Sigmoid colon (tissue), 4 donors: ENCODE measurements around the gene ASAP2.

ENCODE experiments used
- EP300 ChIP-seq, 4 donors: sonication (generic); formaldehyde crosslinking; IDR thresholded peaks; one replicate each; pipeline ENCODE4 v1.6.1; 2017; ENCODE audit warnings: antibody characterized with exemption in 4 of 4
- TF ChIP-seq, protein P1 (sequence below), 4 experiments: fragments of 450-650 bp in 3 of 4; fragments of 200-600 bp in 1 of 4; IDR thresholded peaks; one replicate each; pipeline ENCODE4 v1.5.1; 2016 to 2019; ENCODE audit warnings: antibody characterized with exemption in 4 of 4, mild to moderate bottlenecking in 3 of 4, moderate library complexity in 2 of 4

DNA sequence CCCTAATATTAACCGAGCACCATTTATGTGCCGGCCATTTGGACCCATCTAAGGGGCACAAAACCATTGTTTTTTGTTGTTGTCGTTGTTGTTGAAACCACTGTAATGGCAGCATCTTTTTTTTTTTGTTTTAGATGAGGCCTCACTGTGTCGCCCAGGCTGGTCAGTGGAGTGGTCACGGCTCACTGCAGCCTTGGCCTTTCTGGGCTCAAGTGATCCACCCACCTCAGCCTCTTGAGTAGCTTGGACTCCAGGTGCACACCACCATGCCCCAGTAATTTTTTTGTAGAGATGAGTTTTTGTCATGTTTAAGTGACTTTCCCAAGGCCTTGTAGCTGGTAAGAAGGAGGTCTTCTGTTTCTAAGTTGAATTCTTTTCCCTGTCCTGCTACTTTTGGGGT, 33.0 kb downstream of the ASAP2 start:
- TF ChIP-seq EP300 (IDR thresholded peaks at IDR 0.05) = no peak
- TF ChIP-seq, protein P1, sequence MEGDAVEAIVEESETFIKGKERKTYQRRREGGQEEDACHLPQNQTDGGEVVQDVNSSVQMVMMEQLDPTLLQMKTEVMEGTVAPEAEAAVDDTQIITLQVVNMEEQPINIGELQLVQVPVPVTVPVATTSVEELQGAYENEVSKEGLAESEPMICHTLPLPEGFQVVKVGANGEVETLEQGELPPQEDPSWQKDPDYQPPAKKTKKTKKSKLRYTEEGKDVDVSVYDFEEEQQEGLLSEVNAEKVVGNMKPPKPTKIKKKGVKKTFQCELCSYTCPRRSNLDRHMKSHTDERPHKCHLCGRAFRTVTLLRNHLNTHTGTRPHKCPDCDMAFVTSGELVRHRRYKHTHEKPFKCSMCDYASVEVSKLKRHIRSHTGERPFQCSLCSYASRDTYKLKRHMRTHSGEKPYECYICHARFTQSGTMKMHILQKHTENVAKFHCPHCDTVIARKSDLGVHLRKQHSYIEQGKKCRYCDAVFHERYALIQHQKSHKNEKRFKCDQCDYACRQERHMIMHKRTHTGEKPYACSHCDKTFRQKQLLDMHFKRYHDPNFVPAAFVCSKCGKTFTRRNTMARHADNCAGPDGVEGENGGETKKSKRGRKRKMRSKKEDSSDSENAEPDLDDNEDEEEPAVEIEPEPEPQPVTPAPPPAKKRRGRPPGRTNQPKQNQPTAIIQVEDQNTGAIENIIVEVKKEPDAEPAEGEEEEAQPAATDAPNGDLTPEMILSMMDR (IDR thresholded peaks at IDR 0.05) = no peak
